SK-N-SH treated with all-trans-retinoic acid at 6 μM for 48 hours (cell line): ENCODE data around the gene ABCC4.

Experiments used
- ATAC-seq: fragments of 200-7000 bp; cut with Tn5 transposase; 3 replicates; pipeline ENCODE4 v1.9.1; 2020; ENCODE audit warnings: mild to moderate bottlenecking, moderate library complexity
- BACH2 ChIP-seq: fragments of 250-450 bp; sonication (Bioruptor Pico); IDR thresholded peaks from 2 replicates; pipeline ENCODE4 v1.9.0; 2021; ENCODE audit warnings: mild to moderate bottlenecking, borderline replicate concordance
- CSDC2 ChIP-seq: fragments of 250-450 bp; sonication (Bioruptor Pico); IDR thresholded peaks from 2 replicates; pipeline ENCODE4 v1.5.0; 2020; ENCODE audit warnings: mild to moderate bottlenecking, moderate library complexity
- ESRRG ChIP-seq: fragments of 250-450 bp; sonication (Bioruptor Pico); IDR thresholded peaks from 2 replicates; pipeline ENCODE4 v1.6.1; 2021; ENCODE audit warnings: mild to moderate bottlenecking
- GLIS3 ChIP-seq: fragments of 250-450 bp; sonication (Bioruptor Pico); IDR thresholded peaks from 2 replicates; pipeline ENCODE4 v1.5.0; 2020; ENCODE audit warnings: mild to moderate bottlenecking, moderate library complexity
- ISL1 ChIP-seq: fragments of 250-450 bp; sonication (Bioruptor Pico); IDR thresholded peaks from 2 replicates; pipeline ENCODE4 v2.1.2; 2022; ENCODE audit warnings: mild to moderate bottlenecking, moderate library complexity
- OSR1 ChIP-seq: fragments of 250-450 bp; sonication (Bioruptor Pico); IDR thresholded peaks from 2 replicates; pipeline ENCODE4 v1.8.0; 2022; ENCODE audit warnings: moderate library complexity, mild to moderate bottlenecking, inconsistent platforms
- PPARA ChIP-seq: fragments of 250-450 bp; sonication (Bioruptor Pico); IDR thresholded peaks from 2 replicates; pipeline ENCODE4 v1.5.0; 2020; ENCODE audit warnings: mild to moderate bottlenecking, borderline replicate concordance
- RARB ChIP-seq: fragments of 250-450 bp; sonication (Bioruptor Pico); IDR thresholded peaks from 2 replicates; pipeline ENCODE4 v1.8.0; 2021; ENCODE audit warnings: mild to moderate bottlenecking, moderate library complexity
- SNAI2 ChIP-seq: fragments of 250-450 bp; sonication (Bioruptor Pico); IDR thresholded peaks from 2 replicates; pipeline ENCODE4 v1.5.0; 2020; ENCODE audit warnings: mild to moderate bottlenecking, moderate library complexity
- TCF4 ChIP-seq: fragments of 250-450 bp; sonication (Bioruptor Pico); IDR thresholded peaks from 2 replicates; pipeline ENCODE4 v1.8.0; 2021; ENCODE audit warnings: mild to moderate bottlenecking, moderate library complexity, borderline replicate concordance
- TOX ChIP-seq: fragments of 250-450 bp; sonication (Bioruptor Pico); IDR thresholded peaks from 2 replicates; pipeline ENCODE4 v1.8.0; 2021; ENCODE audit warnings: mild to moderate bottlenecking, moderate library complexity, borderline replicate concordance
- ZC3H10 ChIP-seq: fragments of 250-450 bp; sonication (Bioruptor Pico); IDR thresholded peaks from 2 replicates; pipeline ENCODE4 v1.5.1; 2021; ENCODE audit warnings: mild to moderate bottlenecking, moderate library complexity
- ZFP3 ChIP-seq: fragments of 250-450 bp; sonication (Bioruptor Pico); IDR thresholded peaks from 2 replicates; pipeline ENCODE4 v1.5.0; 2020; ENCODE audit warnings: mild to moderate bottlenecking, moderate library complexity
- ZFP30 ChIP-seq: fragments of 450-650 bp; formaldehyde crosslinking; IDR thresholded peaks from 2 replicates; pipeline ENCODE4 v1.5.0; 2022; ENCODE audit warnings: mild to moderate bottlenecking, moderate library complexity
- ZNF565 ChIP-seq: fragments of 450-650 bp; formaldehyde crosslinking; conservative IDR thresholded peaks from 2 replicates; pipeline ENCODE4 v1.5.0; 2020; ENCODE audit warnings: low read depth, mild to moderate bottlenecking, moderate library complexity
- ZNF70 ChIP-seq: fragments of 450-650 bp; formaldehyde crosslinking; IDR thresholded peaks from 2 replicates; pipeline ENCODE4 v1.5.0; 2020; ENCODE audit warnings: mild to moderate bottlenecking, moderate library complexity
- ZNF8 ChIP-seq: fragments of 450-650 bp; formaldehyde crosslinking; IDR thresholded peaks from 2 replicates; pipeline ENCODE4 v1.5.0; 2020; ENCODE audit warnings: mild to moderate bottlenecking, moderate library complexity
- TF ChIP-seq, protein P1 (sequence below): fragments of 250-450 bp; sonication (Bioruptor Pico); IDR thresholded peaks from 2 replicates; pipeline ENCODE4 v1.5.0; 2020; ENCODE audit warnings: mild to moderate bottlenecking, moderate library complexity
- TF ChIP-seq, protein P2 (sequence below): fragments of 250-450 bp; sonication (Bioruptor Pico); IDR thresholded peaks from 2 replicates; pipeline ENCODE4 v1.5.1; 2021; ENCODE audit warnings: mild to moderate bottlenecking, moderate library complexity
- TF ChIP-seq, protein P3 (sequence below): fragments of 250-450 bp; sonication (Bioruptor Pico); IDR thresholded peaks from 2 replicates; pipeline ENCODE4 v1.8.0; 2021; ENCODE audit warnings: low read depth, mild to moderate bottlenecking, moderate library complexity, borderline replicate concordance
- TF ChIP-seq, protein P4 (sequence below): fragments of 250-450 bp; sonication (Bioruptor Pico); IDR thresholded peaks from 2 replicates; pipeline ENCODE4 v1.5.1; 2020; ENCODE audit warnings: low read depth, mild to moderate bottlenecking, moderate library complexity

Gene ABCC4

DNA sequence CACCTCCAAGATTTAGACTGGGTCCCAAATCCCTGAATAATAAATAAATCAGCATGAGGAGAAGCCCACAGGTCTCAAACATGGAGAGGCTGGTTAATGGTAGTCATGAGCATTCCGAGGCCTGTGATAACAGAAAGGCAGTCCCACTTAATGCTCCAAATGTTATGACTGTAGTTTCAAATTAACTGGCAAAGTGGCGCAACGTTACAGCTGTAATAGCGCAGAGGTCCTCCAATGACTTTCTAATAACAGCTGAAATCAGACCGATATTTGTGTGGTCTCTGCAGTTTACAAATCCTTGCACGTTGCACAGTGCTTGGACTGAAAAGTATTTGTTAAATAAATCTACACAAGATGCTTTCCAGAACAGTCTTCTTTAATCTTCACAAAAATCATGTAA, 141.8 kb downstream of the ABCC4 start:
- no peak for ATAC-seq

DNA sequence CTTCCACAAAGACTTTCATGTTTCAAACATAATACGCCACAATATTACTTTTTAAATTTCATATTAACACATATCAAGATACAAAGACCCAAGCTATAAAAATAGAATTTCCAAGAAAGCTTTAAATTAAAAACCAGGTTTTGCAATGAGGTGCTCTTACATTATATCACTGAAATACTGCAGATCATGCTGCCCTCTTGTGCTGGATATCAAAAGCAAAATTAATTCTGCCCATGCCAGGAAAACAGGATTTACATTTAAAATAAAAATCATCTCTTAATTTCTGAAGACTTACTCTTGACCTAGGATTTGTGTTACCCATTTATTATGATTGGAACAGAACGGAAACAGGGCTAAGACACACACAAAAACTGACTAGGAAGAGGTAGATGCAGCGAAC, 145.0 kb downstream of the ABCC4 start:
- ATAC-seq, result 0 out of 3 replicates have a peak, but pooled peaks have one; percentile 49
- TF ChIP-seq TCF4 (CRISPR knock-in tag) (no peak), TOX (CRISPR knock-in tag) (no peak), GLIS3 (CRISPR knock-in tag) (no peak), ZNF70 (CRISPR knock-in tag) (no peak), ZNF8 (CRISPR knock-in tag) (no peak), ZFP3 (CRISPR knock-in tag) (no peak), ESRRG (no peak), CSDC2 (CRISPR knock-in tag) (no peak), ISL1 (CRISPR knock-in tag) (no peak), ZFP30 (CRISPR knock-in tag) (no peak), BACH2 (no peak), OSR1 (CRISPR knock-in tag) (no peak), ZNF565 (CRISPR knock-in tag) (no peak), RARB (no peak), PPARA (CRISPR knock-in tag) (no peak), ZC3H10 (CRISPR knock-in tag) (no peak)
- TF ChIP-seq, protein P1, sequence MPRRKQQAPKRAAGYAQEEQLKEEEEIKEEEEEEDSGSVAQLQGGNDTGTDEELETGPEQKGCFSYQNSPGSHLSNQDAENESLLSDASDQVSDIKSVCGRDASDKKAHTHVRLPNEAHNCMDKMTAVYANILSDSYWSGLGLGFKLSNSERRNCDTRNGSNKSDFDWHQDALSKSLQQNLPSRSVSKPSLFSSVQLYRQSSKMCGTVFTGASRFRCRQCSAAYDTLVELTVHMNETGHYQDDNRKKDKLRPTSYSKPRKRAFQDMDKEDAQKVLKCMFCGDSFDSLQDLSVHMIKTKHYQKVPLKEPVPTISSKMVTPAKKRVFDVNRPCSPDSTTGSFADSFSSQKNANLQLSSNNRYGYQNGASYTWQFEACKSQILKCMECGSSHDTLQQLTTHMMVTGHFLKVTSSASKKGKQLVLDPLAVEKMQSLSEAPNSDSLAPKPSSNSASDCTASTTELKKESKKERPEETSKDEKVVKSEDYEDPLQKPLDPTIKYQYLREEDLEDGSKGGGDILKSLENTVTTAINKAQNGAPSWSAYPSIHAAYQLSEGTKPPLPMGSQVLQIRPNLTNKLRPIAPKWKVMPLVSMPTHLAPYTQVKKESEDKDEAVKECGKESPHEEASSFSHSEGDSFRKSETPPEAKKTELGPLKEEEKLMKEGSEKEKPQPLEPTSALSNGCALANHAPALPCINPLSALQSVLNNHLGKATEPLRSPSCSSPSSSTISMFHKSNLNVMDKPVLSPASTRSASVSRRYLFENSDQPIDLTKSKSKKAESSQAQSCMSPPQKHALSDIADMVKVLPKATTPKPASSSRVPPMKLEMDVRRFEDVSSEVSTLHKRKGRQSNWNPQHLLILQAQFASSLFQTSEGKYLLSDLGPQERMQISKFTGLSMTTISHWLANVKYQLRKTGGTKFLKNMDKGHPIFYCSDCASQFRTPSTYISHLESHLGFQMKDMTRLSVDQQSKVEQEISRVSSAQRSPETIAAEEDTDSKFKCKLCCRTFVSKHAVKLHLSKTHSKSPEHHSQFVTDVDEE (CRISPR knock-in tag), result no peak
- TF ChIP-seq, protein P2, sequence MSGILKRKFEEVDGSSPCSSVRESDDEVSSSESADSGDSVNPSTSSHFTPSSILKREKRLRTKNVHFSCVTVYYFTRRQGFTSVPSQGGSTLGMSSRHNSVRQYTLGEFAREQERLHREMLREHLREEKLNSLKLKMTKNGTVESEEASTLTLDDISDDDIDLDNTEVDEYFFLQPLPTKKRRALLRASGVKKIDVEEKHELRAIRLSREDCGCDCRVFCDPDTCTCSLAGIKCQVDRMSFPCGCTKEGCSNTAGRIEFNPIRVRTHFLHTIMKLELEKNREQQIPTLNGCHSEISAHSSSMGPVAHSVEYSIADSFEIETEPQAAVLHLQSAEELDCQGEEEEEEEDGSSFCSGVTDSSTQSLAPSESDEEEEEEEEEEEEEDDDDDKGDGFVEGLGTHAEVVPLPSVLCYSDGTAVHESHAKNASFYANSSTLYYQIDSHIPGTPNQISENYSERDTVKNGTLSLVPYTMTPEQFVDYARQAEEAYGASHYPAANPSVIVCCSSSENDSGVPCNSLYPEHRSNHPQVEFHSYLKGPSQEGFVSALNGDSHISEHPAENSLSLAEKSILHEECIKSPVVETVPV, result no peak
- TF ChIP-seq, protein P3, sequence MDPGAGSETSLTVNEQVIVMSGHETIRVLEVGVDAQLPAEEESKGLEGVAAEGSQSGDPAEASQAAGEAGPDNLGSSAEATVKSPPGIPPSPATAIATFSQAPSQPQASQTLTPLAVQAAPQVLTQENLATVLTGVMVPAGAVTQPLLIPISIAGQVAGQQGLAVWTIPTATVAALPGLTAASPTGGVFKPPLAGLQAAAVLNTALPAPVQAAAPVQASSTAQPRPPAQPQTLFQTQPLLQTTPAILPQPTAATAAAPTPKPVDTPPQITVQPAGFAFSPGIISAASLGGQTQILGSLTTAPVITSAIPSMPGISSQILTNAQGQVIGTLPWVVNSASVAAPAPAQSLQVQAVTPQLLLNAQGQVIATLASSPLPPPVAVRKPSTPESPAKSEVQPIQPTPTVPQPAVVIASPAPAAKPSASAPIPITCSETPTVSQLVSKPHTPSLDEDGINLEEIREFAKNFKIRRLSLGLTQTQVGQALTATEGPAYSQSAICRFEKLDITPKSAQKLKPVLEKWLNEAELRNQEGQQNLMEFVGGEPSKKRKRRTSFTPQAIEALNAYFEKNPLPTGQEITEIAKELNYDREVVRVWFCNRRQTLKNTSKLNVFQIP (CRISPR knock-in tag), result no peak
- TF ChIP-seq, protein P4, sequence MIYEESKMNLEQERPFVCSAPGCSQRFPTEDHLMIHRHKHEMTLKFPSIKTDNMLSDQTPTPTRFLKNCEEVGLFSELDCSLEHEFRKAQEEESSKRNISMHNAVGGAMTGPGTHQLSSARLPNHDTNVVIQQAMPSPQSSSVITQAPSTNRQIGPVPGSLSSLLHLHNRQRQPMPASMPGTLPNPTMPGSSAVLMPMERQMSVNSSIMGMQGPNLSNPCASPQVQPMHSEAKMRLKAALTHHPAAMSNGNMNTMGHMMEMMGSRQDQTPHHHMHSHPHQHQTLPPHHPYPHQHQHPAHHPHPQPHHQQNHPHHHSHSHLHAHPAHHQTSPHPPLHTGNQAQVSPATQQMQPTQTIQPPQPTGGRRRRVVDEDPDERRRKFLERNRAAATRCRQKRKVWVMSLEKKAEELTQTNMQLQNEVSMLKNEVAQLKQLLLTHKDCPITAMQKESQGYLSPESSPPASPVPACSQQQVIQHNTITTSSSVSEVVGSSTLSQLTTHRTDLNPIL (CRISPR knock-in tag), result no peak

More for the DNA sequence above, 141.8 kb downstream of the ABCC4 start:
- TF ChIP-seq ZNF70 (CRISPR knock-in tag) (no peak), ZNF565 (CRISPR knock-in tag) (no peak), ZNF8 (CRISPR knock-in tag) (no peak), ESRRG (no peak), SNAI2 (CRISPR knock-in tag) (no peak)
- TF ChIP-seq, protein P4 (CRISPR knock-in tag), result no peak
- TF ChIP-seq, protein P3 (CRISPR knock-in tag), result no peak

DNA sequence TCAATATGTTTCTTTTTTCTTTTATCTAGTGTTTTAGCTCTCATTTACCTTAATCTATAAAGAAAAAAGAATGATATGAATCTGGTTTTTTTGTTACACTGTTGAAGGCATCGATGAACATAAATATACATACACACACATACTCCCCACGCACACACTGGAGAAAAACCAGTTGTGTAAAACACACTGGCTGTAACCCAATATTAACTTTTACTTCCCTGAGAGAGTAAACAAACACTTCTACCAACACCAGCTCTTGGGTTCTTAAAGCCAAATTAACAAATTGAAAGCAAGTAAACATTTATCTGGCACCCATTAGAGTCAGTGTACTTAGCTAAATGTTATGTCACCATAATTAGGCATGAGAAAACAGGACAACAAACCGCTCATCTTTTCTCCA, 145.7 kb downstream of the ABCC4 start:
- no peak for TF ChIP-seq TCF4 (CRISPR knock-in tag)
- TF ChIP-seq, protein P1 (CRISPR knock-in tag), result no peak
- TF ChIP-seq SNAI2 (CRISPR knock-in tag), result no peak
- no peak for TF ChIP-seq OSR1 (CRISPR knock-in tag)
- no peak for TF ChIP-seq ZFP3 (CRISPR knock-in tag)
- TF ChIP-seq ZNF8 (CRISPR knock-in tag), result no peak
- no peak for TF ChIP-seq RARB
- TF ChIP-seq PPARA (CRISPR knock-in tag), result no peak
- no peak for TF ChIP-seq ISL1 (CRISPR knock-in tag)
- no peak for TF ChIP-seq ESRRG
- TF ChIP-seq BACH2, result no peak
- no peak for ATAC-seq
